AG09319 (cell line): ENCODE results near the gene NIN.

Experiments
- DNase-seq: peaks from one replicate; pipeline ENCODE4 v3.0.0-alpha.2; 2010; ENCODE audit warnings: low read depth; ENCODE audit errors: extremely low read depth
- TF ChIP-seq, protein P1 (sequence below): IDR thresholded peaks from 2 replicates; pipeline ENCODE4 v1.5.1; 2011; ENCODE audit warnings: low read depth, mild to moderate bottlenecking, inconsistent platforms, low read length, moderate library complexity

NIN gene

DNA sequence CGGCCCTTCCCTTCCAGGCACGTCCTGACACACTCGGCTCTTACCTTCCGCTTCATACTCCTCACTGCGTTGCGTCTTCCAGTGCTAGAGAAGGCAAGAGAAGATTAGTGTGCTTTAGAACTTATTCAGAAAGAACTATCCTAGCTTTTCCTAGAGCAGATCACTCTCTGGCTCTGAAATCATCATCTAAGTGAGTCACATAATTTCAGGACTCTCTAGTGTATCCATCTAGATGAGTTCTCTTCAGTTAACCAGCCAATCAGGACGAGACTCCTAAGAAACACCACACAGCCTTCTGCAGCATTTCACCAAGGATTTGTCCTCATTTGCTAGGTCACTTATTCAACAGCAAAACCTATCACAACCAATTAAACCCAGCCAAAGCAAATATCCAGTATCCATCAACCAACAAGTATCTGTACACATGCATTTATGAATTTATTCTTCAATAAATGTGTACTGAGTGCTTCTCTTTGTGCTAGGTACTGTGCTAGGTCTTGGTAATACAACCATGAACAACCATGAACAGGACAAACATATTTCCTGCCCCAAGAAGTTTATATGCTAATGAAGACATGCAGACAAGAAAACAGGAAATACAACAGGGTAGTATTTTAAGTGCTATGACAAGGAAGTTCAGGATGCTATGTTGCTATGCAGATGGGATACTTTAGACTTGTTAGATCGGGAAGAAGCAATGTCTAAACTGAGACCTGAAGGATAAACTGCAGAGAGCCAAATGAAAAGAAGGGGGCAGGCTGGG, 52.1 kb downstream of the NIN start:
- TF ChIP-seq, protein P1, sequence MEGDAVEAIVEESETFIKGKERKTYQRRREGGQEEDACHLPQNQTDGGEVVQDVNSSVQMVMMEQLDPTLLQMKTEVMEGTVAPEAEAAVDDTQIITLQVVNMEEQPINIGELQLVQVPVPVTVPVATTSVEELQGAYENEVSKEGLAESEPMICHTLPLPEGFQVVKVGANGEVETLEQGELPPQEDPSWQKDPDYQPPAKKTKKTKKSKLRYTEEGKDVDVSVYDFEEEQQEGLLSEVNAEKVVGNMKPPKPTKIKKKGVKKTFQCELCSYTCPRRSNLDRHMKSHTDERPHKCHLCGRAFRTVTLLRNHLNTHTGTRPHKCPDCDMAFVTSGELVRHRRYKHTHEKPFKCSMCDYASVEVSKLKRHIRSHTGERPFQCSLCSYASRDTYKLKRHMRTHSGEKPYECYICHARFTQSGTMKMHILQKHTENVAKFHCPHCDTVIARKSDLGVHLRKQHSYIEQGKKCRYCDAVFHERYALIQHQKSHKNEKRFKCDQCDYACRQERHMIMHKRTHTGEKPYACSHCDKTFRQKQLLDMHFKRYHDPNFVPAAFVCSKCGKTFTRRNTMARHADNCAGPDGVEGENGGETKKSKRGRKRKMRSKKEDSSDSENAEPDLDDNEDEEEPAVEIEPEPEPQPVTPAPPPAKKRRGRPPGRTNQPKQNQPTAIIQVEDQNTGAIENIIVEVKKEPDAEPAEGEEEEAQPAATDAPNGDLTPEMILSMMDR: no peak
- DNase-seq: no peak

DNA sequence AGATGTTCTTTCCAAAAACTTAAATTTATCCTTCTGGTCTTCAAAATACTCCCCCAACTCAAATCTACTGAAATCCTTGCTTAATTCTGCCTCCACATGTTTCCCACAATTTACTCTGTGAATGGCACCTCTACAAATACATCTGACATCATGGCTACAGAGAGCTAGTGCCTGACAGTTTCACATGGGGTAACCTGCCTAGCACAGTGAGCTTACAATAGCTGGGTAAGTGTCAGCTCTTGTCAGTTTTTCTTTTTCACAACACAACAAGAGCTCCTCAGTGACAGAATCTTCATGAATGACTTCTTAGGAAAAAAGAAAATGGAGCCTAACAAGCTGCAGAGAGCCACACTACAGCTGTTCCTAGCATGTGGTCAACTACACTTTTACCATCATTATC, 54.4 kb downstream of the NIN start:
- TF ChIP-seq, protein P1: no peak
- no peak for DNase-seq

DNA sequence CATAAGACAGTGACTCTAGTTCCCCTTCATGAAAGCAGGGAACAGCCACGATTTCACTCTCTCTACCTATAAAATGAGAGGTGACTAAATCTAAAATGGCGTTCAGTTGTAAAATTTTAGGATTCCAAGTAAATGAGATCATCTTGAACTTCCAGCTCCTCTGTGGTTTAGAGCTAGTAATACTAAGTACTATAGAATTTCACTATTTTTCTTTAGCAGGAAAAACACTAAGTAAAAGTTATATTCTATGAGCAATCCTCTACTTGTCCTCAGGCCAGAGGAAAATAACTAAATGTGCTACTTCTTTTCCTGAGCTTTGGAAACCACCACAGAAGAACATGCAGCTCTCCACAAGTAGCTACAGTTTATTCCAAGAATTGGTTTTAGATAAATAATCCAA, 55.6 kb downstream of the NIN start:
- TF ChIP-seq, protein P1: no peak
- peak; percentile 71 for DNase-seq

DNA sequence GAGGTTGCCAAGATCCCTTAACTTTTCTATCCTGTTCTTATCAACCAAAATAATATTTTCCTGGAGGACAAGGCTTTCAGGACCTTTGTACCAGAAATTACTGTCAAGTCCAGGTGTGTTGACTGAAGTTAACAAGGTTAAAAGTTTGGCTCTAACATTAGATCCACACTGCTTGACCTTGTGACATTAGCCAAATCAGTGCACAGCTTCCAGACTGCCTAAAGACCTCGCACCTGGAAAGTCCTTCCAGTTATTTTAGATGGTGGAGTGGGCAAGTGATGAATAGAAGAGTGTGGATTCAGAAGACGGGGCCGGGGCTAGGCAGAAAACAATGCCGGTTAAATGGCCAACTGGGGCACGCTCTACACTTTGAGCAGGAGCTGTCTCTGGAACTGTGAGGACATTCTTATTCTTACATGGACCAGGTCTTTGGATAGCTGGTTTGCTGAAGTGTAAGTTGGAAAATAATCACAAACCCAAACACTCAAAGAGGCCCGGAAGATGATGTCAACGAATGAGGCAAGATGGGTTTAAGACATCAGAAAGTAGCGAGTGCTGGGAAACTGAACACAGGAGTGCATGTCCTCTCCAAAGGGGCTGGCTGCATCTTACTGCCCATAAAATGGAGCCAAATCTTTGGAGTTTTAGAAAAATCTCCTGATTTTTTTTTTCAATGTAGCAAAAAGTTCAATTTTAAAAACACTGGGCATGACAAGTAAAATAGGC, 56.3 kb downstream of the NIN start:
- no peak for DNase-seq
- TF ChIP-seq, protein P1: no peak

DNA sequence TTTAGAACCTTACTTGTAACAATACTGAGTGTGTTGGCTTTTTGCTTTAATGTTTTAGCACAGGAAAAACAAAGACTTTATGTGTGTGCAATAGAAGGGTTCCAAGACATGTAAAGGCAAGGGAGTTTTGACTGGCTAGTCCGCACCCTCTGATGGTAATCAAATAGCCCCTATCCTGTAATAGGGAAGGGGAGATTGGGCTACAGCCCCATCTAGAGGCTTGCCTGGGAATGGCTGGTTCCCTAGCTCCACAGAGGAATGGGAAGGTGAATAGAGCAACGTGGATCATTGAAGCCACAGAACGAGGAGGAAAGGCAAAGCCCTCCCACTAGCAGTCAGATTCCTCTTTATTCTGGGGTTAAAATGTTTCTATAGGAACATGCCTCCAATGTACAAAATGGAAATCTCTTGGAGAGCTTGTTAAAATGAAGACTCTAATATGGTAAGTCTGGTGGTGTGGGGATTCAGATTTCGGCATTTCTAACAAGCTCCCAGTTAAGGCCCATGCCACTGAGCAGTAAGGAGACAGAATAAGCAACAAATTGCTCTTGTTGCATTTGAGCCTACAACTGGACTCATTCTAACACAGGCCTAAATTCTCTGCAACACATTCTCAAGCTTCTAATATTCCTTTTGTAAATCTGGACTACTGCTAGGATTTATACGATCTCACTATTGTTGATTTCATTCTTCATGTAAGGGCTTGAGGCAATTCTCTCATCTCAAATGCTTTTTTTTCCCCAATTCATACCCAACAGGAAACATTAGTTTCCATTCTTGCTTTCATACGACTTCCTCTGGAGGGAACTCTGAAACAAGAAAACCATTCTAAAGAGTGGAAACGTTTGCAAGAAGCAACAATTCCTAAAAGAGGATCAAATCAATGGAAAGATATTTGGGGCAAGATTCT, 57.1 kb downstream of the NIN start:
- DNase-seq: no peak
- TF ChIP-seq, protein P1: peak; percentile 98

DNA sequence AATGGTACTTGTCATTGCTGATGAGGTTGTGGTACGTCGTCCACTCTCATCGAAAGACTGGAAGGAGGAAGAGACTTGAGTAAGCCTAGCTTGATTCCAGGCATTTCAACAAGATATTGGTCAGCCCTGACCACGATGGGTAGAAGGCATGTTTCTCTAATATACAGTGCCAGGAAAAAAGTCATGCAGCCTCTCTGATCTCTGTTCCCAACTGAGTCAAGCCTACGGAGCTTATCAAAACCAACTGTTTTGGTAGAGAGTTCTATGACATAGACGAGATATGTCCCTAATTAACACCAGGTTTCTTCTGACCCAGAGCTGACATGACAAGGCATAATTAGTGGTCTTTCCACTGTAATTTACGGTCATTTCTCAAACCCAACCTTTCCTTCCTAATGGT, 58.5 kb downstream of the NIN start:
- DNase-seq: peak; percentile 81

More for the DNA sequence above, 58.5 kb downstream of the NIN start:
- TF ChIP-seq, protein P1: no peak
